A673 (cell line): ENCODE measurements around the gene CEP41.

ENCODE experiments used
- CTCF ChIP-seq: fragments of 300-800, 200-600 bp; sonication (generic); conservative IDR thresholded peaks from 2 replicates; pipeline ENCODE4 v1.5.1; 2017; ENCODE audit warnings: low read depth, mild to moderate bottlenecking, antibody characterized with exemption, low read length, moderate library complexity, mixed read lengths
- EZH2 ChIP-seq: fragments of 200-600 bp; sonication (generic); IDR thresholded peaks from 2 replicates; pipeline ENCODE4 v1.6.1; 2017; ENCODE audit warnings: borderline replicate concordance, low read depth, mild to moderate bottlenecking, mixed read lengths, antibody characterized with exemption, low read length; ENCODE audit not compliant: poor library complexity, severe bottlenecking

GRCh38 chr7:130478991-130479390, 38.2 kb upstream of the CEP41 start:
- TF ChIP-seq CTCF (no peak), EZH2 (no peak)
